ENCODE measurements around the gene OR10A2. TPM values are rescaled to one million over a fixed set of nuclear protein-coding genes. Genes with fewer than 3 reads are reported as not detected.

Gene OR10A2
- total RNA-seq, 2 donors from 2014 or later: not detected

DNA sequence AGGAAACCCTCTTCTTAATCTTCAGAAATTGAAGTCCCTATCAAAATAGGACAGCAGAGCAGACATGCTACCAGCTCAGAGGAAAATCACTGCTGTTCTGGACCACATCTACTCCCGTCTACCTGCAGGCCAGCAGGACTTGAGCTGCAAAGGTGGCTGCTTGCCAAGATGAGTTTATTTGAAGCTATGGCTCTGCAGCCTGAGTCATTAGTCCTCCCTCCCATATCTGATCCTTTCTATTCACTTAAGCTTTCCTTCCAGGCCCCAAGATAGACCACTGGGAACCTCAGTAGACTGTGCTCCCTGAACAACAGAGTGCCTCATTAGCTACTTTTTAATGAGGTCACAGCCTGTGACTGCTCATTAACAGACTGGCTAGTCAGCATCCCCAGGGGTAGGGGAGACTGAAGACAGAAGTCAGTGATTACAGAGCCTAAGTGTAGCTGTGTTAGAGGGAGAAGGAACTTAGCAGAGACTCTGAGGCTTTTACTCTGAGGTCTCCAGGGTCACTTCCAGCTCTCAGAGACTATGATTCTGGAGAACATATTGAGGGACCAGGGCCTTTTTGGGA lies 6.8 kb upstream of the OR10A2 start:
- H3K27me3 ChIP-seq: no peaks in the 10 kb centered on the region
- no peak overlapping the region for H3K27ac ChIP-seq
- intact Hi-C loops (cut with DNase I): no loop called here
- TF ChIP-seq, protein P1, sequence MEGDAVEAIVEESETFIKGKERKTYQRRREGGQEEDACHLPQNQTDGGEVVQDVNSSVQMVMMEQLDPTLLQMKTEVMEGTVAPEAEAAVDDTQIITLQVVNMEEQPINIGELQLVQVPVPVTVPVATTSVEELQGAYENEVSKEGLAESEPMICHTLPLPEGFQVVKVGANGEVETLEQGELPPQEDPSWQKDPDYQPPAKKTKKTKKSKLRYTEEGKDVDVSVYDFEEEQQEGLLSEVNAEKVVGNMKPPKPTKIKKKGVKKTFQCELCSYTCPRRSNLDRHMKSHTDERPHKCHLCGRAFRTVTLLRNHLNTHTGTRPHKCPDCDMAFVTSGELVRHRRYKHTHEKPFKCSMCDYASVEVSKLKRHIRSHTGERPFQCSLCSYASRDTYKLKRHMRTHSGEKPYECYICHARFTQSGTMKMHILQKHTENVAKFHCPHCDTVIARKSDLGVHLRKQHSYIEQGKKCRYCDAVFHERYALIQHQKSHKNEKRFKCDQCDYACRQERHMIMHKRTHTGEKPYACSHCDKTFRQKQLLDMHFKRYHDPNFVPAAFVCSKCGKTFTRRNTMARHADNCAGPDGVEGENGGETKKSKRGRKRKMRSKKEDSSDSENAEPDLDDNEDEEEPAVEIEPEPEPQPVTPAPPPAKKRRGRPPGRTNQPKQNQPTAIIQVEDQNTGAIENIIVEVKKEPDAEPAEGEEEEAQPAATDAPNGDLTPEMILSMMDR (IDR thresholded peaks at IDR 0.05): no peak
- no peak for TF ChIP-seq POLR2A (IDR thresholded peaks at IDR 0.05)
- DNase-seq (peak in 3 of 4 donors; percentile 3 to 31 (median 13)), ATAC-seq (no peak)
- no peak overlapping the region for H3K4me3 ChIP-seq
- no peaks in the 10 kb centered on the region for H3K36me3 ChIP-seq (replicated peaks in 1 of 2; ENCODE audit: insufficient read depth in 1 of 2, low read depth in 2 of 2)
- WGBS, 2 donors: 31 to 50% methylated on average over 1 of the region's 1 CpG
- no peaks in the 10 kb centered on the region for H3K4me1 ChIP-seq
- H3K9me3 ChIP-seq: no peaks in the 10 kb centered on the region

DNA sequence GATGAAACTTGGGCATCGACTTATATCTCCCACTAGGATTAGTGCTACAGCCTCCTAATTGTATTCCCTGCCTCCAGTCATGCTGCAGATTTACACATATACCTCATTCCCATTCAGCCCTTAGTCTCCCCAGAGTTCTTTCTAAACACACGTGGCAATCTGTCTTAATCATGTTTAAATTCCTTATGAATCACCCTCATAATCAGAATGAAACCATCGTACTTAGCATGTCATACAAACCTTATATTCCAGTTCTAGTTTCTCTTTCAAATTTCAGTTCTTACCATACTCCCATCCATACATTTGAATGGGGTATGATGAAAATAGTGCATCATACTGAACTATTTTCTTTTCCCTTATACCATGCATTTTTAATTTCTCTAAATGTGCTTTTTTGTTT lies 6.0 kb upstream of the OR10A2 start:
- no peak for TF ChIP-seq POLR2A (IDR thresholded peaks at IDR 0.05)
- TF ChIP-seq, protein P1 (IDR thresholded peaks at IDR 0.05): no peak
- ATAC-seq (no peak), DNase-seq (no peak)
- intact Hi-C loops (cut with DNase I): no loop called here
- Histone ChIP-seq H3K27ac (no peak overlapping the region), H3K4me3 (no peak overlapping the region), H3K36me3 (replicated peaks in 1 of 2; ENCODE audit: insufficient read depth in 1 of 2, low read depth in 2 of 2) (no peaks in the 10 kb centered on the region), H3K9me3 (no peaks in the 10 kb centered on the region), H3K27me3 (no peaks in the 10 kb centered on the region), H3K4me1 (no peaks in the 10 kb centered on the region)
- 63 to 68% methylated on average over 3 of the region's 3 CpGs for WGBS, 2 donors

DNA sequence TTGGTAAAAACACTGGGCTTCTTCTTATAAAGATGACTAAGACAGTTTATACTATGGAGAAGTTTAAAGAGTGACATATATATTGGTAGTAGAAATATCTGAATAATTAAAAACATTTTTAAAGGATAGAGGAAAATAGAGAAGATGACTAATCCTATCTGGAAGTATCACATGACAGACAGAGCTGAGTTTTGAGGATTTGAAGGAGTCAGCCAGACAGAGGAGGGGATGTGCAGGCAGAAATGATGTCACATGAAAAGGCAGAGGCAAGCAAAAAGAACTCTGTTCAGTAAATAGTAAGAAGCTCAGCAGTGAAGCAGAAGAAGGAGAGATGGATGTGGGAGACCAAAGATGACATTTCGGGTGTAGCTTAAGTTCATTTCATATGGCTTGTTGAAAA lies 1.6 kb downstream of the OR10A2 start:
- Histone ChIP-seq H3K4me3 (no peak overlapping the region), H3K36me3 (replicated peaks in 1 of 2; ENCODE audit: insufficient read depth in 1 of 2, low read depth in 2 of 2) (no peaks in the 10 kb centered on the region), H3K27ac (no peak overlapping the region), H3K9me3 (no peaks in the 10 kb centered on the region), H3K27me3 (no peaks in the 10 kb centered on the region), H3K4me1 (no peaks in the 10 kb centered on the region)
- no peak for ATAC-seq
- intact Hi-C loops (cut with DNase I): no loop called here
- DNase-seq: no peak
- TF ChIP-seq POLR2A (IDR thresholded peaks at IDR 0.05): no peak
- TF ChIP-seq, protein P1 (IDR thresholded peaks at IDR 0.05): no peak
- WGBS, 2 donors: 83 to 95% methylated on average over 1 of the region's 1 CpG

DNA sequence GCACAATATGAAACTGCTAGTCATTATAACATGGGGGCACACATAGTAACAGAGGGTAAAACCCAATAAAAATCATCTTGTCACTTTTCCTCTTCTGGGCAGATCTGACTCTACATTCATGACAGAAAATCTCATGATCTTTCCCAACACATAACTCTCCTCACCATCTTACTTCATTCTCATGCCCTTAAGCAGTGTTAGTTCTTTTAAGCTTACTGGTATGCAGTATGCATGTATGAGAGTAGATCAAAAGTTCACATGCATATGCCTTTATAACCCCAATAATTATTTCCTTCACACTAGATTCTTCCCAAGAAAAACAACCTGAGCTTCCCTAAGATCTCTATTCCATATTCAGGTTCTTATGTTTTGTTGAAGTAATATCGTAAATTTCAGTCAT lies 8.4 kb downstream of the OR10A2 start:
- DNase-seq (no peak), ATAC-seq (no peak)
- WGBS, 2 donors: 75 to 78% methylated on average over 1 of the region's 1 CpG
- Histone ChIP-seq H3K27me3 (no peaks in the 10 kb centered on the region), H3K27ac (no peak overlapping the region), H3K4me1 (no peaks in the 10 kb centered on the region), H3K36me3 (replicated peaks in 1 of 2; ENCODE audit: insufficient read depth in 1 of 2, low read depth in 2 of 2) (no peaks in the 10 kb centered on the region), H3K4me3 (no peak overlapping the region), H3K9me3 (no peaks in the 10 kb centered on the region)
- intact Hi-C loops (cut with DNase I): no loop called here
- no peak for TF ChIP-seq POLR2A (IDR thresholded peaks at IDR 0.05)

DNA sequence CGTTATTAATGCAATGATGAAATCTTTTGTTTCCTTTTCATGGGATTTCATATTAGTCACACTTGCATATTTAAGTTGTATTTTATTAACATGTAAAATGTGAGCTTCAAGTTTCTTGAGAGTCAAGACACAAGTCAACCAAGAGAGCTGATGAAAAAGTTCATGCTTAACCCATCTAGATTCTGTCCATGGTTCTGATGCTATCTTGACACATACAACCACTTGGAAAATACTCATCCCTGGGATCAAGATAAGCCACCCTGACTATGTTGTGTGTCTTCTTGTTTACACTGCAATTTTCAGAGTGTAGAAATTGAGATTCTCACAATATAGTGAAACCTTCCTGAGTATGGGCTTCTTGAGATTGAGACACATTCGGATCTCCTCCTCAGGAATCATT lies 12.9 kb downstream of the OR10A2 start:
- intact Hi-C loops (cut with DNase I): no loop called here
- DNase-seq: no peak
- no peak for ATAC-seq
- H3K27ac ChIP-seq: no peak overlapping the region
- no peaks in the 10 kb centered on the region for H3K36me3 ChIP-seq (replicated peaks in 1 of 2; ENCODE audit: insufficient read depth in 1 of 2, low read depth in 2 of 2)
- H3K4me1 ChIP-seq: no peaks in the 10 kb centered on the region
- no peak overlapping the region for H3K4me3 ChIP-seq
- WGBS, 2 donors: 62 to 70% methylated on average over 2 of the region's 2 CpGs
- no peaks in the 10 kb centered on the region for H3K9me3 ChIP-seq
- TF ChIP-seq, protein P1 (IDR thresholded peaks at IDR 0.05): no peak
- no peak for TF ChIP-seq POLR2A (IDR thresholded peaks at IDR 0.05)
- no peaks in the 10 kb centered on the region for H3K27me3 ChIP-seq
